ENCODE measurements around the gene SOX9.

Gene SOX9

DNA sequence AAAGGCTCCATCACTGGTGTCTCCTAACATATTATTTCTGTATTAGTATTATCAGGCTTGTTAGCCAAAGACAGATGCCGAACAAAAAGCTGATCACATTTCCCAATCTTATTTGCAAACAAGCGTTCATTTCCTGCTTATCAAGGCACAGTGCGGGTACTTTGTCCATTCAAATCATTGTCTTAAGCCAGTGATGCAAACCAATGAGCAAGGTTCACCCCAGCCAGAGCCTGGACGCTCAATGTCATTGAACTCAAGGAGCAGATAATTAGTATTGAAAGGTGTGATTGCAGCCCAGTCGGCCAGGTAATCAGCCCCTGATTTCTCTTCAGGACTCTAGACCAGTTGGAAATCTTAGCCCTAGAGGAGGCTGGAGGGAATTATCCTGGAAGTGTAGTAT lies 20.4 kb upstream of the SOX9 start:
- Histone ChIP-seq H3K4me1 (ENCODE audit: control extremely low read depth in 1 of 4, control insufficient read depth in 4 of 4, insufficient read depth in 4 of 4, low read length in 3 of 4) (no peaks in the 10 kb centered on the region), H3K27ac (ENCODE audit: insufficient read depth in 1 of 2, low read depth in 1 of 2, low read length in 2 of 2, poor library complexity in 1 of 2, severe bottlenecking in 2 of 2) (no peak overlapping the region), H3K27me3 (replicated peaks in 2 of 5; ENCODE audit: control insufficient read depth in 4 of 5, insufficient read depth in 5 of 5, low read length in 4 of 5) (peaks cover 0 to 11% (median 0%) of the 10 kb centered on the region in 5 experiments), H3K36me3 (ENCODE audit: control insufficient read depth in 4 of 4, insufficient read depth in 4 of 4, low read length in 3 of 4) (no peaks in the 10 kb centered on the region), H3K9me3 (ENCODE audit: control extremely low read depth in 1 of 5, control insufficient read depth in 4 of 5, insufficient read depth in 2 of 5, low read depth in 1 of 5, low read length in 4 of 5) (no peaks in the 10 kb centered on the region), H3K4me3 (ENCODE audit: control insufficient read depth in 1 of 7, extremely low read depth in 1 of 7, insufficient read depth in 4 of 7, low read depth in 2 of 7, low read length in 6 of 7) (no peak overlapping the region)
- no peak for DNase-seq
- ChIA-PET CTCF (no interaction called here), POLR2A (interaction anchor here (0.6 kb wide), 1 partner anchor 99 kb away, joined by 4 read pairs; no protein-coding TSS in a partner anchor)
- 89% methylated on average over 4 of the region's 5 CpGs for WGBS (ENCODE audit: insufficient coverage)

DNA sequence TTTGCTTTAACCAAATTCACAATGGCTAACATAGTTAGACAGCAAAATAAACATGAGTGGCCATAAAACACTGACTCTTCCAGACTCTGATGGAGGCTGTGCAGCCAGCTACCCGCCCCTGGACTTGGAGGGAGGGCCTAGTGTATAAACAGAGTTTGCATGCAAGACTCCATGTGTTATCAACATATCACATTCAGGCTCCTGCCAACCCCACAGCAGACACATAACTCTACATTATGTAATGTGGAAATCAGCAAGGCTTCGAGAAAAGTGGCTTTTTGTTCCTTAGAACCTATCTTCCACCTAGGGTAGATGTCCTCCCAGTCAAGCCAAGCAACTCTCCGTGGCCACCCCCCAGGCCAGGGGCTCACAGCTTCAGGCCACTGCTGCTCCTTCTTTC lies 19.3 kb upstream of the SOX9 start:
- ChIA-PET CTCF (no interaction called here), POLR2A (no interaction called here)
- Histone ChIP-seq H3K4me1 (ENCODE audit: control extremely low read depth in 1 of 4, control insufficient read depth in 4 of 4, insufficient read depth in 4 of 4, low read length in 3 of 4) (no peaks in the 10 kb centered on the region), H3K27me3 (replicated peaks in 2 of 5; ENCODE audit: control insufficient read depth in 4 of 5, insufficient read depth in 5 of 5, low read length in 4 of 5) (peaks cover 0 to 13% (median 0%) of the 10 kb centered on the region in 5 experiments), H3K36me3 (ENCODE audit: control insufficient read depth in 4 of 4, insufficient read depth in 4 of 4, low read length in 3 of 4) (no peaks in the 10 kb centered on the region), H3K27ac (ENCODE audit: insufficient read depth in 1 of 2, low read depth in 1 of 2, low read length in 2 of 2, poor library complexity in 1 of 2, severe bottlenecking in 2 of 2) (no peak overlapping the region), H3K9me3 (ENCODE audit: control extremely low read depth in 1 of 5, control insufficient read depth in 4 of 5, insufficient read depth in 2 of 5, low read depth in 1 of 5, low read length in 4 of 5) (no peaks in the 10 kb centered on the region), H3K4me3 (ENCODE audit: control insufficient read depth in 1 of 7, extremely low read depth in 1 of 7, insufficient read depth in 4 of 7, low read depth in 2 of 7, low read length in 6 of 7) (no peak overlapping the region)
- no peak for DNase-seq
- WGBS (ENCODE audit: insufficient coverage) = 83% methylated on average over 1 of the region's 3 CpGs

DNA sequence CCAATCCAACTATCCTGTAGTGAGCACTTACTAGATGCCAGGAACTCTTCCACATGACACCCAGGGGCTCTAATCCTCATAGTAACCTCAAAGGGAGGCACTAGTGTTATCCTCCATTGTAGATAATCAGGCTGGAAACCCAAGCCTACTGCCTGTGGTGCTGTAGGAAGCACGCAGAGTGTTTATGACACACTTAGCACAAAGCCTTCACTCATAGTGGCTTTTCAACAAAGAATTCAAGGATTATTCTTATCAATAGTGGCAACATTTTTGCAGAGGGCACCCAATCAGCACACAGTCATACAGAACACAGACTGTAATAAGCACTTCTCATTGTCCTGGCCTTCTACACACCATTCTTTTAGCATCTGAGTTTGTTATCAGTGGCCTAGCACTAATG lies 18.5 kb upstream of the SOX9 start:
- WGBS (ENCODE audit: insufficient coverage) = 100% methylated on average over 1 of the region's 1 CpG
- Histone ChIP-seq H3K4me1 (ENCODE audit: control extremely low read depth in 1 of 4, control insufficient read depth in 4 of 4, insufficient read depth in 4 of 4, low read length in 3 of 4) (no peaks in the 10 kb centered on the region), H3K9me3 (ENCODE audit: control extremely low read depth in 1 of 5, control insufficient read depth in 4 of 5, insufficient read depth in 2 of 5, low read depth in 1 of 5, low read length in 4 of 5) (no peaks in the 10 kb centered on the region), H3K4me3 (ENCODE audit: control insufficient read depth in 1 of 7, extremely low read depth in 1 of 7, insufficient read depth in 4 of 7, low read depth in 2 of 7, low read length in 6 of 7) (no peak overlapping the region), H3K36me3 (ENCODE audit: control insufficient read depth in 4 of 4, insufficient read depth in 4 of 4, low read length in 3 of 4) (no peaks in the 10 kb centered on the region), H3K27ac (ENCODE audit: insufficient read depth in 1 of 2, low read depth in 1 of 2, low read length in 2 of 2, poor library complexity in 1 of 2, severe bottlenecking in 2 of 2) (no peak overlapping the region), H3K27me3 (replicated peaks in 2 of 5; ENCODE audit: control insufficient read depth in 4 of 5, insufficient read depth in 5 of 5, low read length in 4 of 5) (peaks cover 0 to 17% (median 3%) of the 10 kb centered on the region in 5 experiments)
- POLR2A ChIA-PET = no interaction called here
- DNase-seq = no peak
- CTCF ChIA-PET = no interaction called here

DNA sequence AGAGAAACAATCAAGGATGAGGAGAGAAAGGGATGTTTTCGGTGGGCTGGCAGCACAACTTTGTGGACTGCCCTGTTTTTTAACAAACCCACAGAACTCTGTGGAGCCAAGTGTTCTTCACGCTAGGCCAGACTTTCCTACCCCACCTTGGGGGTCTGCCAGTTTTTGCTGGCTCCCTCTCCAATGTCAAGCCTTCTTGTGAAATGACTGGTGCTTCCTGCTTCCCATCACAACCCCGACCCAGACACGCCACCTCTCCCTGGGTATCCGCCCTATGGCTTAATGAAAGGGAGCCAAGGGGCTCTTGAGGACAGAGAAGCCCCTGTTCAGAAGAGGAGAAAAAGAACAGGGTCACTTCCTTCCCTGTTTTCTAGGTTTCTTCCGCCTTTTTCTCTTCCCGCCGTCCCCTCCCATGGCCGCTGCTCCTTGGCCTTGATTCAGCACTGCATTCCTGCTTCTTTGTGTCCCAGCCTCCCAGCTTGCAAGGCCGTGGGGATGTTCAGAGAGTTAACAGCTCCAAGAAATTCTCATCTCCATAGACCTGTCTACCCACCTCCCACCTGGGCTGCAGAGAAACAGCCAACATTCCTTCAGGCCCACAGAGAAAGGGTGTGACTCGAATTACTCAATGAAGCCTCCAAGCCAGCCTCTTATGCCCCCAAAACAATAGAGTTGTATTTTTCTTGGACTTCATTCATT lies 16.5 kb upstream of the SOX9 start:
- H3K36me3 ChIP-seq (ENCODE audit: control insufficient read depth in 4 of 4, insufficient read depth in 4 of 4, low read length in 3 of 4) = no peaks in the 10 kb centered on the region
- POLR2A ChIA-PET = no interaction called here
- H3K9me3 ChIP-seq (ENCODE audit: control extremely low read depth in 1 of 5, control insufficient read depth in 4 of 5, insufficient read depth in 2 of 5, low read depth in 1 of 5, low read length in 4 of 5) = no peaks in the 10 kb centered on the region
- CTCF ChIA-PET = no interaction called here
- peaks cover 0 to 28% (median 5%) of the 10 kb centered on the region in 5 experiments for H3K27me3 ChIP-seq (replicated peaks in 2 of 5; ENCODE audit: control insufficient read depth in 4 of 5, insufficient read depth in 5 of 5, low read length in 4 of 5)
- no peak overlapping the region for H3K4me3 ChIP-seq (ENCODE audit: control insufficient read depth in 1 of 7, extremely low read depth in 1 of 7, insufficient read depth in 4 of 7, low read depth in 2 of 7, low read length in 6 of 7)
- no peak for DNase-seq
- no peaks in the 10 kb centered on the region for H3K4me1 ChIP-seq (ENCODE audit: control extremely low read depth in 1 of 4, control insufficient read depth in 4 of 4, insufficient read depth in 4 of 4, low read length in 3 of 4)
- no peak overlapping the region for H3K27ac ChIP-seq (ENCODE audit: insufficient read depth in 1 of 2, low read depth in 1 of 2, low read length in 2 of 2, poor library complexity in 1 of 2, severe bottlenecking in 2 of 2)
- 90% methylated on average over 6 of the region's 11 CpGs for WGBS (ENCODE audit: insufficient coverage)

DNA sequence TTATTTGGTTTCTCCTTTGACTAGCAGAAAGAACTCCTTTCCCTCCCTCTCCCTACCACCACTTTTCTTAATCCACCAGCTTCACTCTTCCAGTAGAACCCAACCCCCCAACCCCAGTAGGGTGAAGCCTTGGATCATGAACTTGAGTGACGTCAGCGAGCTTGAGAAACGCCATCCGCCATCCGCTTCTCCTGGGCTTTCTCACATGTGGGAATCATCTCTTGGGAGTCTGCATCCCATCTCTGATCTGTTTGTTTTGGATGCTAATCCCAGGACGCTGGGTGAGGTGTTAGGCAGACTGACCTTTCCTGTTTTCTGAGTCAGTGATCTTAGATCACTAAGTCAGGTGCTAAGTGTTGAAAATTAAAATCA lies 16.0 kb upstream of the SOX9 start:
- Histone ChIP-seq H3K27ac (ENCODE audit: insufficient read depth in 1 of 2, low read depth in 1 of 2, low read length in 2 of 2, poor library complexity in 1 of 2, severe bottlenecking in 2 of 2) (no peak overlapping the region), H3K9me3 (ENCODE audit: control extremely low read depth in 1 of 5, control insufficient read depth in 4 of 5, insufficient read depth in 2 of 5, low read depth in 1 of 5, low read length in 4 of 5) (no peaks in the 10 kb centered on the region), H3K4me1 (ENCODE audit: control extremely low read depth in 1 of 4, control insufficient read depth in 4 of 4, insufficient read depth in 4 of 4, low read length in 3 of 4) (no peaks in the 10 kb centered on the region), H3K27me3 (replicated peaks in 2 of 5; ENCODE audit: control insufficient read depth in 4 of 5, insufficient read depth in 5 of 5, low read length in 4 of 5) (peaks cover 0 to 33% (median 5%) of the 10 kb centered on the region in 5 experiments), H3K4me3 (ENCODE audit: control insufficient read depth in 1 of 7, extremely low read depth in 1 of 7, insufficient read depth in 4 of 7, low read depth in 2 of 7, low read length in 6 of 7) (no peak overlapping the region), H3K36me3 (ENCODE audit: control insufficient read depth in 4 of 4, insufficient read depth in 4 of 4, low read length in 3 of 4) (no peaks in the 10 kb centered on the region)
- WGBS (ENCODE audit: insufficient coverage) = 68% methylated on average over 4 of the region's 6 CpGs
- CTCF ChIA-PET = no interaction called here
- DNase-seq = no peak
- POLR2A ChIA-PET = interaction anchor here (0.7 kb wide), 1 partner anchor 1965 kb away, joined by 3 read pairs; no protein-coding TSS in a partner anchor

DNA sequence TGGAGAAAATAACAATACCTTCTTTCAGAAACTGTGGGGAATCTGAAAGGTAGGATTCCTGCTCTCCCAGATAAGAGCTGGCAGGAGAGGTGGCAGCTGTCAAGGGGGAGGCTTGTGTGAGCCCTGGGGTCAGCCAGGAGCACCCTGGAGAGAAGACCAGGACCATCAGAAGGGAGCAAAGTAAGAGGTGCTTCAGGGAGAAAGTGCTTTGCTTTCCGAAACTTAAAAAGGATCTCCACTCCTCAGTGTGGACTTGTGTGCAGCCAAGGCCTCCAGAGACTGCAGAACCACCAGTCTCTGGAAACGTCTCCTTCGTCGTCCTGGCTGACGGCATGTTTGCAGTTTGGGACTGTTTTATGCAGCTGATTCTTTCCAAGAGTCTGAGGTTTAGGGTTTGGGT lies 13.7 kb upstream of the SOX9 start:
- 90% methylated on average over 2 of the region's 5 CpGs for WGBS (ENCODE audit: insufficient coverage)

DNA sequence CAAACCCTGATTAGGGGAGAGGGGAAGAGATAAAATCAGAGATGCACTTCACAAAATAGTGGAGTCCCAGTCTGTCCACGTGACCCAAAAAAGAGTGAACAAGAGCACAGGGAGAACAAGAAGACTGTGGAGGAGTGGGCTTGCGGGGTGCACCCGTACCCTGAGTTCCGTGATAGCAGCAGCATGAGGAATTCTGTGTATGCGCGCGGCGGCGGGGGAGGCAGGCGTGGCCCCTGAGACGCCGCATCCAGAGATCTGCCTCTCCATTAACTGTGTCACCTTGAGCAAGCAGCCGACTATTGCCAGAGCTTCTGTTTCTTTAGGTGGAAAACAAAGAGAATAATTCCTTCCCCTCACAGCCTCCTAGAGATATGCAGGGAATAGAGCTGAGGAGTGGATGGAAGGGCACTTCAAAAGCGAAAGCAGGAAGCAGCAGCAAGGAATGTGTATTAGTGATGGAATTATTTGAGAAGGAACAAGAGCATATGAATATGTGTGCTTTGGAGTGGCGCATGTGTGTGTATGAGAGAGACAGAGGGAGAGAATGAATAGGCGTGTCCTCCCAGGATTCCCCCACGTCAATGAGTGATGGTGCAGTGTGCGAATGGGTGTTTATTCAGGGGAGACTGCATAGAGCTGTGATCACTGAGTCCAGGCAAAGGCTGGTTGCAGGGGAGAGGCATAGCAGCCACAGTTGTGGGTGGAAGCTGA lies 10.4 kb upstream of the SOX9 start:
- Histone ChIP-seq H3K4me3 (ENCODE audit: control insufficient read depth in 1 of 7, extremely low read depth in 1 of 7, insufficient read depth in 4 of 7, low read depth in 2 of 7, low read length in 6 of 7) (no peak overlapping the region), H3K36me3 (ENCODE audit: control insufficient read depth in 4 of 4, insufficient read depth in 4 of 4, low read length in 3 of 4) (no peaks in the 10 kb centered on the region), H3K4me1 (ENCODE audit: control extremely low read depth in 1 of 4, control insufficient read depth in 4 of 4, insufficient read depth in 4 of 4, low read length in 3 of 4) (no peaks in the 10 kb centered on the region), H3K9me3 (ENCODE audit: control extremely low read depth in 1 of 5, control insufficient read depth in 4 of 5, insufficient read depth in 2 of 5, low read depth in 1 of 5, low read length in 4 of 5) (no peaks in the 10 kb centered on the region), H3K27me3 (replicated peaks in 2 of 5; ENCODE audit: control insufficient read depth in 4 of 5, insufficient read depth in 5 of 5, low read length in 4 of 5) (peaks cover 7 to 76% (median 26%) of the 10 kb centered on the region in 5 experiments), H3K27ac (ENCODE audit: insufficient read depth in 1 of 2, low read depth in 1 of 2, low read length in 2 of 2, poor library complexity in 1 of 2, severe bottlenecking in 2 of 2) (no peak overlapping the region)
- ChIA-PET CTCF (no interaction called here), POLR2A (no interaction called here)
- no peak for DNase-seq
- WGBS (ENCODE audit: insufficient coverage) = 62% methylated on average over 8 of the region's 18 CpGs

More for the DNA sequence above, 13.7 kb upstream of the SOX9 start:
- POLR2A ChIA-PET = no interaction called here
- Histone ChIP-seq H3K4me1 (ENCODE audit: control extremely low read depth in 1 of 4, control insufficient read depth in 4 of 4, insufficient read depth in 4 of 4, low read length in 3 of 4) (no peaks in the 10 kb centered on the region), H3K27ac (ENCODE audit: insufficient read depth in 1 of 2, low read depth in 1 of 2, low read length in 2 of 2, poor library complexity in 1 of 2, severe bottlenecking in 2 of 2) (no peak overlapping the region), H3K36me3 (ENCODE audit: control insufficient read depth in 4 of 4, insufficient read depth in 4 of 4, low read length in 3 of 4) (no peaks in the 10 kb centered on the region), H3K4me3 (ENCODE audit: control insufficient read depth in 1 of 7, extremely low read depth in 1 of 7, insufficient read depth in 4 of 7, low read depth in 2 of 7, low read length in 6 of 7) (no peak overlapping the region), H3K27me3 (replicated peaks in 2 of 5; ENCODE audit: control insufficient read depth in 4 of 5, insufficient read depth in 5 of 5, low read length in 4 of 5) (peaks cover 0 to 50% (median 13%) of the 10 kb centered on the region in 5 experiments), H3K9me3 (ENCODE audit: control extremely low read depth in 1 of 5, control insufficient read depth in 4 of 5, insufficient read depth in 2 of 5, low read depth in 1 of 5, low read length in 4 of 5) (no peaks in the 10 kb centered on the region)
- no peak for DNase-seq
- CTCF ChIA-PET = no interaction called here
